Measurements from ENCODE around the gene KCNMA1.

Gene KCNMA1

DNA sequence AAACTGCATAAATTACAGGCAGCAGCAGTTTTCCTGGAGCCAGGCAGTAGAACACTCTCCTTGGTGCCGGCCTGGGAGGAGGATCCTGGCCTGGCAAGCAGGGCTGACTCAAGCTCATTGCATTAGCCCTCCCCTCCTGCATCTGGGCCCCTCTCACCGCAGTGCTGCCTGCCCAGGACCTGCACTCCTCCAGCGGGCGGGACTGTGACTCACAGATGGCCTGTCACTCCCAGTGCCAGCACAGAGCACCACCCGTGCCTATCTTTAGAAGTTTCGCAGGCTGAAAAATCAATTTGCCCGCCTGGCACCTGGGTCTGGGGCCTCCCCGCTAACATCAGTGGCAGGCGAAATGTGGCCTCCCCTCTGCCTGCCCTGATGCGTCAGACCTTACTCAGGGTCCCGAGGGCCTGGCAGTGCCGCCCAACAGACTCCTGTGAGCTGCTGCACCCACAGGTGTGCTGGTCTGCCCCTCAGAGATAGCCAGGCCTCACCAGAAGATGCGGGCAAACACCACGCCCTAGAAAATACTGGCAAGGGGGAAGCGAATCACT lies 123.8 kb downstream of the KCNMA1 start:
- Histone ChIP-seq H3K27ac (peak overlapping the region; percentile 51; the same call in 1 of the 2 replicates), H2AFZ (ENCODE audit: low read depth) (peak overlapping the region; percentile 30; the same call in 1 of the 2 replicates)

DNA sequence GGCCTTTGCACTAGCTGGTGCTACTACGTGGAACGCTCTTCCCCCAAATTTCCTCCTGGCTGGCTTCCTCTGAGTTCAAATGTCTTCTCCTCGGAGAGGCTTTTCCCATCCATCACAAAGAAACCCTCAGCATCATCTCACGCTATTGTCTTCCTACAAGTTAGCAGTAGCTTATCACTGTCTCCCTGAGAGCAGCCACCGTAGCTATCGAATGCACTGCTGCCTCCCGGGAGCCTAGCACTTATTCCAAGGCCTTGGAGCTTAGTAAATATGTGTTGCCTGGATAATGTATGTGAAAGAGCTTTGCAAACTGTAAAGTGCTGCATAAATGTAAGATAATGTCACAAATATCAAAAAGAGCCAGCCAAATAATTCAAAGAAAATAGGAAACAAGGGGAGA lies 124.4 kb downstream of the KCNMA1 start:
- Histone ChIP-seq H3K27ac (peak overlapping the region; percentile 51; the same call in 1 of the 2 replicates), H3K9ac (no peak overlapping the region), H4K20me1 (ENCODE audit: insufficient read depth) (no peaks in the 10 kb centered on the region), H3K4me2 (peak overlapping the region; percentile 60; the same call in 1 of the 2 replicates), H3K4me1 (ENCODE audit: low read depth, poor library complexity, severe bottlenecking) (peaks cover 37% of the 10 kb centered on the region), H2AFZ (ENCODE audit: low read depth) (no peak overlapping the region; the same call in 1 of the 2 replicates), H3K4me3 (IDR thresholded peaks at IDR 0.05; ENCODE audit: insufficient read depth, low read depth, low read length) (no peak overlapping the region), H3K36me3 (ENCODE audit: insufficient read depth) (no peaks in the 10 kb centered on the region), H3K27me3 (ENCODE audit: insufficient read depth, low read depth) (no peaks in the 10 kb centered on the region), H3K79me2 (ENCODE audit: insufficient read depth, low read depth) (no peaks in the 10 kb centered on the region)
- TF ChIP-seq, protein P1, sequence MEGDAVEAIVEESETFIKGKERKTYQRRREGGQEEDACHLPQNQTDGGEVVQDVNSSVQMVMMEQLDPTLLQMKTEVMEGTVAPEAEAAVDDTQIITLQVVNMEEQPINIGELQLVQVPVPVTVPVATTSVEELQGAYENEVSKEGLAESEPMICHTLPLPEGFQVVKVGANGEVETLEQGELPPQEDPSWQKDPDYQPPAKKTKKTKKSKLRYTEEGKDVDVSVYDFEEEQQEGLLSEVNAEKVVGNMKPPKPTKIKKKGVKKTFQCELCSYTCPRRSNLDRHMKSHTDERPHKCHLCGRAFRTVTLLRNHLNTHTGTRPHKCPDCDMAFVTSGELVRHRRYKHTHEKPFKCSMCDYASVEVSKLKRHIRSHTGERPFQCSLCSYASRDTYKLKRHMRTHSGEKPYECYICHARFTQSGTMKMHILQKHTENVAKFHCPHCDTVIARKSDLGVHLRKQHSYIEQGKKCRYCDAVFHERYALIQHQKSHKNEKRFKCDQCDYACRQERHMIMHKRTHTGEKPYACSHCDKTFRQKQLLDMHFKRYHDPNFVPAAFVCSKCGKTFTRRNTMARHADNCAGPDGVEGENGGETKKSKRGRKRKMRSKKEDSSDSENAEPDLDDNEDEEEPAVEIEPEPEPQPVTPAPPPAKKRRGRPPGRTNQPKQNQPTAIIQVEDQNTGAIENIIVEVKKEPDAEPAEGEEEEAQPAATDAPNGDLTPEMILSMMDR (conservative IDR thresholded peaks at IDR 0.05; ENCODE audit: low read depth, low read length) = no peak

More for the DNA sequence above, 123.8 kb downstream of the KCNMA1 start:
- Histone ChIP-seq H3K36me3 (ENCODE audit: insufficient read depth) (no peaks in the 10 kb centered on the region), H3K4me2 (peak overlapping the region; percentile 60), H3K9ac (peak overlapping the region; percentile 13; the same call in 1 of the 2 replicates), H3K79me2 (ENCODE audit: insufficient read depth, low read depth) (no peaks in the 10 kb centered on the region), H3K4me3 (IDR thresholded peaks at IDR 0.05; ENCODE audit: insufficient read depth, low read depth, low read length) (no peak overlapping the region), H4K20me1 (ENCODE audit: insufficient read depth) (no peaks in the 10 kb centered on the region), H3K27me3 (ENCODE audit: insufficient read depth, low read depth) (no peaks in the 10 kb centered on the region), H3K4me1 (ENCODE audit: low read depth, poor library complexity, severe bottlenecking) (peaks cover 37% of the 10 kb centered on the region)
- TF ChIP-seq, protein P1 (conservative IDR thresholded peaks at IDR 0.05; ENCODE audit: low read depth, low read length) = no peak

DNA sequence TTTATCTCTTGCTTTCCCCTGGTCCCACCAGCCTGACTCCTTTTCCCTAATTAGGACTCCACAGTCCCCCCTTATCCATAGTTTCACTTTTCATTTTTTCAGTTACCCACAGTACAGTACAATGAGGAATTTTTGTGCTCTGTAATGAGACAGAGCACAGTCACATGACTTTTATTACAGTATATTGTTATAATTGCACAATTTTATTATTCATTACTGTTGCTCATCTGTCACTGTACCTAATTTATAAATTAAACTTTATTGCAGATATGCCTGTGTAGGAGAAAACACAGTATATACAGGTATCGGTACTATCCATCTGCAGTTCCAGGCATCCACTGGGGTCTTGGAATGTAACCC lies 125.4 kb downstream of the KCNMA1 start:
- Histone ChIP-seq H4K20me1 (ENCODE audit: insufficient read depth) (no peaks in the 10 kb centered on the region), H3K27me3 (ENCODE audit: insufficient read depth, low read depth) (no peaks in the 10 kb centered on the region), H3K4me1 (ENCODE audit: low read depth, poor library complexity, severe bottlenecking) (peaks cover 37% of the 10 kb centered on the region), H3K36me3 (ENCODE audit: insufficient read depth) (no peaks in the 10 kb centered on the region), H3K27ac (no peak overlapping the region), H3K4me3 (IDR thresholded peaks at IDR 0.05; ENCODE audit: insufficient read depth, low read depth, low read length) (no peak overlapping the region), H3K4me2 (no peak overlapping the region), H2AFZ (ENCODE audit: low read depth) (no peak overlapping the region), H3K9ac (no peak overlapping the region), H3K79me2 (ENCODE audit: insufficient read depth, low read depth) (no peaks in the 10 kb centered on the region)
- TF ChIP-seq, protein P1 (conservative IDR thresholded peaks at IDR 0.05; ENCODE audit: low read depth, low read length) = no peak

DNA sequence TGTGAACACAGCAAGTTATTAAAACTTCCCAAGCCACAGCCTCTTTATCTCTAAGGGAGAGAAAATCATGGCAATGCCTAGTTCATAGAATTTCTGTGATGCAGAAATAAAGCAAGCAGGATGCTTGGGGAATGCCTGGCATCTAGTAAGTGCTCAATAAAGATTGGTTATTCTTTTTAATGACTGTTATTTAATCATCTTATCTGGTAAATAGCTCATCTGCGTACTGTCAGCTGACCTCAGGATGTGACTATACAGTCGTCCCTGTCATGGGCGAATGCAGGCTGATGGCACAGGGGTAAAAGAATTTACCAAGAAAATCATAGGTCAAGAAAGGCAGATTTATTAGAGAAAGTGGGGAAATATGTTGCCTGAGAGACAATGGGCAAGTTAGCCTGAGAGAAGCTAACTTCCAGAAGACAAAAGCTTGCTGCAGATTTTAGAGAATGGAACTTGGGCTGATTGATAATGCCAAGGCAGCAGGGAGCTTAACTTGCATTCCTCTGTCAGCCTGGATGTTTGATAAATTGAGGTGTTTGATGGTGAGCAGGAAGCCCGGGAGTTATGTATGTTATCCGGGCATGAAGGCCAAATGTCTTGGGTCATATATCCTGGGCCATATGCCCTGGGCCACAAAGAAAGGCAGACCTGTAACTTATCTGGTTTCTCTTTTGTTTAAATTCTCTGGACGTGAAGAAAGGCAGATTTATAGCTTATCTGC lies 126.0 kb downstream of the KCNMA1 start:
- Histone ChIP-seq H3K36me3 (ENCODE audit: insufficient read depth) (no peaks in the 10 kb centered on the region), H3K4me3 (IDR thresholded peaks at IDR 0.05; ENCODE audit: insufficient read depth, low read depth, low read length) (no peak overlapping the region), H3K4me2 (no peak overlapping the region), H2AFZ (ENCODE audit: low read depth) (no peak overlapping the region), H3K79me2 (ENCODE audit: insufficient read depth, low read depth) (no peaks in the 10 kb centered on the region), H3K27ac (no peak overlapping the region), H3K9ac (no peak overlapping the region), H3K4me1 (ENCODE audit: low read depth, poor library complexity, severe bottlenecking) (peaks cover 37% of the 10 kb centered on the region), H3K27me3 (ENCODE audit: insufficient read depth, low read depth) (no peaks in the 10 kb centered on the region), H4K20me1 (ENCODE audit: insufficient read depth) (no peaks in the 10 kb centered on the region)
- TF ChIP-seq, protein P1 (conservative IDR thresholded peaks at IDR 0.05; ENCODE audit: low read depth, low read length) = no peak

All from KMS-11 (cell line).